Measurements from ENCODE around the gene SEZ6L.
"Not testable (repeated sequence)": the region's sequence is repeated elsewhere in the genome, so short reads cannot be mapped to it uniquely, and the experiment has no call there.

The SEZ6L gene

DNA sequence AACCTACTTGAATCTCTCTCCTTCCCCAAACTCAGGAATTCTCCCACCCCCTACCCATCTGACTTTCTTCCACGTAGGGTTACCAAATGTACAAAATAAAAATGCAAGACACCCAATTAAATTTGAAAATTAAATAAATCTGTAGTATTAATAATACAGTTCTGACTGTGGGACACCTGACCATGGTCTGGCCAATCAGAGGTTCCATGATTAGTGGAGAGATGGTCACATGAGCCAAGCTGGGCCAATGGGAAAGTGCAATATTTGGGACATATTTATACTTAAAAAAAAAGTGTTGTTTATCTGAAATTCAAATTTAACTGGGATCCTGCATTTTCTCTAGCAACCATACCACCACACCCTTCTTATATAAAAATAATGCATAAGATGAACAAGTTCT lies 230.0 kb downstream of the SEZ6L start:
- ChIA-PET POLR2A (ENCODE audit: low non-redundant PET) (no interaction called here), CTCF (interaction anchor here (0.5 to 0.6 kb wide), 2 partner anchors 9 to 15 kb away, joined by 3 to 4 read pairs; no protein-coding TSS in a partner anchor)
- no peak for DNase-seq (ENCODE audit: low spot score)
- H3K27ac ChIP-seq = no peak overlapping the region
- TF ChIP-seq, protein P1, sequence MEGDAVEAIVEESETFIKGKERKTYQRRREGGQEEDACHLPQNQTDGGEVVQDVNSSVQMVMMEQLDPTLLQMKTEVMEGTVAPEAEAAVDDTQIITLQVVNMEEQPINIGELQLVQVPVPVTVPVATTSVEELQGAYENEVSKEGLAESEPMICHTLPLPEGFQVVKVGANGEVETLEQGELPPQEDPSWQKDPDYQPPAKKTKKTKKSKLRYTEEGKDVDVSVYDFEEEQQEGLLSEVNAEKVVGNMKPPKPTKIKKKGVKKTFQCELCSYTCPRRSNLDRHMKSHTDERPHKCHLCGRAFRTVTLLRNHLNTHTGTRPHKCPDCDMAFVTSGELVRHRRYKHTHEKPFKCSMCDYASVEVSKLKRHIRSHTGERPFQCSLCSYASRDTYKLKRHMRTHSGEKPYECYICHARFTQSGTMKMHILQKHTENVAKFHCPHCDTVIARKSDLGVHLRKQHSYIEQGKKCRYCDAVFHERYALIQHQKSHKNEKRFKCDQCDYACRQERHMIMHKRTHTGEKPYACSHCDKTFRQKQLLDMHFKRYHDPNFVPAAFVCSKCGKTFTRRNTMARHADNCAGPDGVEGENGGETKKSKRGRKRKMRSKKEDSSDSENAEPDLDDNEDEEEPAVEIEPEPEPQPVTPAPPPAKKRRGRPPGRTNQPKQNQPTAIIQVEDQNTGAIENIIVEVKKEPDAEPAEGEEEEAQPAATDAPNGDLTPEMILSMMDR (conservative IDR thresholded peaks at IDR 0.05; ENCODE audit: low read depth) = no peak

DNA sequence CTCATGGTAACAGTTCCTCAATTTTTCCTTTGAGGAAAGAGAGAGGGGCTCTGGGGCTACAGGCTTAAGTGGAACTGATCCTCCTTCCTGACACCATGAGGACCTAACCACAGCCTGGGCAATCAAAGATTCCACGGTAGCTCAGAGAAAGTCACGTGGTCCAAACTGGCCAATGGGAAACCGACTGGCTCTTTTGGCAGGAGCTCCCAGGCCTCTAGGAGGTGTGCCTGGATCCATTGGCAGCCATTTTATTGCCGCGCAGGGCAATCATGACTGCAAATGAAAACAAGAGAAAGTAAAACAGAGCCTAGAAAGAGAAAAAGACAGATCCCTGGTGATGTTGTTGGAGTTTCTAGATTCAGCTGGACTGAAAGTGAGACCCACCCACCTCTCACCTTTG lies 232.5 kb downstream of the SEZ6L start:
- DNase-seq (ENCODE audit: low spot score) = no peak
- CTCF ChIA-PET = no interaction called here

DNA sequence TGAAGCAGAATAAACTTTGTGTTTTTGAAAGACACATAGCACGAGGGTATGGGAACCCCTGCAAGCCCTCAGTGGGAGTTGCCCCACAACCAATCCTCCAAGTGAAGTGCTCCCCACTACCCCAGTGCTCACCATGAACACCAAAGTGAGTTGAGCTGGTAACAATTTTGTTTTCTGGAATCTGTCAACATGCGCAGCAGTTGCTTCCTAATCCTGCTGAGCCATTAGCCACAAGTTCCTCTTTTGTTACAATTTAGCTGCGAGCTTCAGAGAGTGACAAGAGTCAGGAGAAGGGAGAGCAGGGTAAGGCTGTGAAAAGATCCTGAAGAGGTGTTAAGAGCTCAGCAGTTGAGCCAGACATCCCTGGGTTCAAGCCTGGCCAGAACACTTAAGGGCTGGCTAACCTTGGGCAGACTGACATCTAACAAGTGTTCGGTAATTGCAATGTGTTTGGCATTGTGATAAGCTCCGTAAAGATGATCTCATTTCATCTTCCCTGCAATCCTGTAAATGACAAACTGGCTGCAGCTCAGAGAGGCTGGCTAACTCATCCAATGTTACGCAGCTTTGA lies 235.7 kb downstream of the SEZ6L start:
- H3K27ac ChIP-seq = no peak overlapping the region
- CTCF ChIA-PET = no interaction called here
- TF ChIP-seq, protein P1 (conservative IDR thresholded peaks at IDR 0.05; ENCODE audit: low read depth) = no peak
- POLR2A ChIA-PET (ENCODE audit: low non-redundant PET) = no interaction called here
- DNase-seq (ENCODE audit: low spot score) = no peak

More for the DNA sequence above, 232.5 kb downstream of the SEZ6L start:
- H3K27ac ChIP-seq = no peak overlapping the region
- TF ChIP-seq, protein P1 (conservative IDR thresholded peaks at IDR 0.05; ENCODE audit: low read depth) = no peak
- POLR2A ChIA-PET (ENCODE audit: low non-redundant PET) = no interaction called here

DNA sequence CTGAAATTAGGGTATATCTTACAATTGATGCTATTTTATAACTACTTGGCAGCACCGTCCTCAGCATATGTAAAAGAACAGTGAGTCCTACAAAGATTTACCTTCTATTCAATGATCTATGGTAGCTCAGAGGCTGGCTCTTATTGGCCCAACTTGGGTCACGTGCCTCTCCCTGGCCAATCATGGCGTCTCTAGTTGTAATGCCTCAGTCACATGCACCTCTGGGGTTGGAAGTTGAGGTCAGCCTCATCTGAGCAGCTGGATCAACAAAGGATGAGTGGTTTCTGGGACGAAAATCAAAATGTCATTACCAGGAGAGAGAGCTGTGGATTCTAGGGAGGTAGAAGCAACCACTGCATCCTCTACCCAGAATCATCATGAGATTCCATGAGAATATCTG lies 236.9 kb downstream of the SEZ6L start:
- ChIA-PET CTCF (no interaction called here), POLR2A (ENCODE audit: low non-redundant PET) (no interaction called here)
- TF ChIP-seq, protein P1 (conservative IDR thresholded peaks at IDR 0.05; ENCODE audit: low read depth) = no peak
- DNase-seq (ENCODE audit: low spot score) = no peak
- H3K27ac ChIP-seq = no peak overlapping the region

DNA sequence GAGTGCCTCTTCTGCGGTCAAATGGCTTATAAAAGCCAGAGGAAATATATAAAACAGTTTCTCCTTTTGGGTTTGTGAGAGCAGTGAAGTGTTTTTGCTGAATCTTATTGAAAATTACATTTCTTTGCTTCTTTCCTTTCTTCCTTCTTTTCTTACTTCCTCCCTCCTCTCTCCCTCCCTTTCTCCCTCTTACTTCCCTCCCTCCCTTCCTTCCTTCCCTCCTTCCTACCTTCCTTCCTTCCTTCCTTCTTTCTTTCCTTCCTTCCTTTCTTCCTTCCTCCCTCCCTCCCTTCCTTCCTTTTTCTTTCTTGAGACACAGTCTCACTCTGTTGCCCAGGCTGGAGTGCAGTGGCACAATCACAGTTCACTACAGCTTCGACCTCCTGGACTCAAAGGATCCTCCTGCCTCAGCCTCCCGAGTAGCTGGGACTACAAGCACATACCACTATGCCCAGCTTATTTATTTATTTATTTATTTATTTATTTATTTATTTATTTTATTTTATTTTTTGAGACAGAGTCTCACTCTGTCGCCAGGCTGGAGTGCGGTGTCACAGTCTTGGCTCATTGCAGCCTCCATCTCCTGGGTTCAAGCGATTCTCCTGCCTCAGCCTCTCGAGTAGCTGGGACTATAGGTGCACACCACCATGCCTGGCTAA lies 239.4 kb downstream of the SEZ6L start:
- H3K27ac ChIP-seq; DNase-seq (ENCODE audit: low spot score); POLR2A ChIA-PET (ENCODE audit: low non-redundant PET): not testable (repeated sequence)
- CTCF ChIA-PET = interaction anchor here (0.6 to 0.7 kb wide), 2 partner anchors 10 to 140 kb away, joined by 3 to 4 read pairs; no protein-coding TSS in a partner anchor

DNA sequence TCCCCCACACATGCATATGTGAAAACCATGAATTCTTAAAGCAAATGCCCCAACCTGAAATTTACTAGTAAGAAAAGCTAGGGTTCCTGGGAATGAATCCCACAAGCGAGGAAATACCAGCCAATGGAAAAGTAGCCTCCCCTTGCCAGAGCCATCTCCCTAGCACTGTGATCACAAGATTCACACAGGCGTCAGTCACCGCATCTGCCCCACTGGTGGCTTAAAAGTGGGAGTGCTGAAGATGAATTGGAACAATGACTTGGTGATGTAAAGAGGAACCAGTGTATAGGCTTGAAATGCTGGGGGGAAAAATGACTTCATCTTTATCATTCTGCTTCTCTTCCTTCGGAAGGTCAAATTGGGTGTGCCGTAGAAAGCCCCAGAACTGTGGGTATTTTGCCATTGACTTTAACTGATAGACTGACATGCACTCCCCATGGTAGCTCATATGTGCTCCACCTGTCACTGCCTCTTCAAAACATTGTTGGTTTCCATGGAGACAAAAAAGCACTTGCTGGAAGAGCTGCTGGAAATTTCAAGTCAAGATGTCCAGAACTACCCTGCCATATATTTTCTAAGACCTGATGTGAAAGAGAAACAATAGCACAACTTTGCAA lies 240.6 kb downstream of the SEZ6L start:
- no peak for DNase-seq (ENCODE audit: low spot score)
- TF ChIP-seq, protein P1 (conservative IDR thresholded peaks at IDR 0.05; ENCODE audit: low read depth) = no peak
- no peak overlapping the region for H3K27ac ChIP-seq
- POLR2A ChIA-PET (ENCODE audit: low non-redundant PET) = no interaction called here
- CTCF ChIA-PET = no interaction called here

DNA sequence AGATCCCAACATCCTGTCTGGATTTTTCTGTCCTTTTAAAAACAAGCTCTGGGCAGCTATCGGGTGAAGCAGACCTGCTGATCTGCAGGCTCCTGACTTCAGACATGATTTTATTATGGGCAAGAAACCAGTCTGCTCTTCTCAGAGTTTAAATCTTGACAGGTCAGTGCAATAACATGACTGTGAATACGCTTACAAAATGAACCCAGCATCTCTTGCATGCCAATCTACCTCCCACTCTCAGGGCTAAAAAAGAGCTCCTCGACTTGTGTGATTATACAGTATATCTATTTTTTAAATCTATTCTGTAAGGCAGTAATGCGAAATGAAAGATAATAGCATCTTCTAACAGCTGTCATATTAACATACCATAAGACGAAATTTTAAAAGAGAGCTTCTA lies 241.1 kb downstream of the SEZ6L start:
- no peak for DNase-seq (ENCODE audit: low spot score)
- POLR2A ChIA-PET (ENCODE audit: low non-redundant PET) = no interaction called here
- H3K27ac ChIP-seq = no peak overlapping the region
- CTCF ChIA-PET = no interaction called here
- TF ChIP-seq, protein P1 (conservative IDR thresholded peaks at IDR 0.05; ENCODE audit: low read depth) = no peak

Measured in RWPE1 (cell line).